NCI-H2227 (cell line): ENCODE results near the gene RAMP1.
"Not testable (repeated sequence)": the region's sequence is repeated elsewhere in the genome, so short reads cannot be mapped to it uniquely, and the experiment has no call there.

ENCODE experiments used
- DNase-seq: peaks from one replicate; lab custom pipeline; 2025; ENCODE audit not compliant: unreplicated experiment; lab: John Stamatoyannopoulos, UW

RAMP1 gene

GRCh38 chr2:237863102-237863511 lies 3.7 kb downstream of the RAMP1 start:
- no peak for DNase-seq

- no peak for DNase-seq
Observed at GRCh38 chr2:237863689-237864443, 4.4 kb downstream of the RAMP1 start.

GRCh38 chr2:237864444-237864931 lies 5.1 kb downstream of the RAMP1 start:
- no peak for DNase-seq

- DNase-seq, result no peak
Observed at GRCh38 chr2:237864940-237865622, 5.7 kb downstream of the RAMP1 start.

GRCh38 chr2:237865623-237866041 lies 6.2 kb downstream of the RAMP1 start:
- DNase-seq, result no peak

- no peak for DNase-seq
Observed at GRCh38 chr2:237866101-237866621, 6.7 kb downstream of the RAMP1 start.

GRCh38 chr2:237867465-237867864 lies 8.0 kb downstream of the RAMP1 start:
- no peak for DNase-seq

- DNase-seq, result not testable (repeated sequence)
Observed at GRCh38 chr2:237868074-237868473, 8.7 kb downstream of the RAMP1 start.

- no peak for DNase-seq
Observed at GRCh38 chr2:237868631-237869342, 9.4 kb downstream of the RAMP1 start.

- DNase-seq, result no peak
Observed at GRCh38 chr2:237869343-237870102, 10.1 kb downstream of the RAMP1 start.

GRCh38 chr2:237870126-237870525 lies 10.7 kb downstream of the RAMP1 start:
- no peak for DNase-seq

- no peak for DNase-seq
Observed at GRCh38 chr2:237870754-237871651, 11.6 kb downstream of the RAMP1 start.

GRCh38 chr2:237872178-237872887 lies 12.9 kb downstream of the RAMP1 start:
- DNase-seq, result no peak

GRCh38 chr2:237873421-237873831 lies 14.0 kb downstream of the RAMP1 start:
- DNase-seq, result no peak

GRCh38 chr2:237873897-237874551 lies 14.6 kb downstream of the RAMP1 start:
- DNase-seq, result no peak

GRCh38 chr2:237874585-237875161 lies 15.2 kb downstream of the RAMP1 start:
- DNase-seq, result no peak

- DNase-seq, result no peak
Observed at GRCh38 chr2:237875256-237876060, 16.0 kb downstream of the RAMP1 start.
